WTC11 (cell line): Measurements from ENCODE around the gene MTA3. TPM values are rescaled to one million over a fixed set of nuclear protein-coding genes. Genes with fewer than 3 reads are reported as not detected.
"Not testable (repeated sequence)": the region's sequence is repeated elsewhere in the genome, so short reads cannot be mapped to it uniquely, and the experiment has no call there.

Source experiments
- ATAC-seq: fragments of 200-7000 bp; cut with Tn5 transposase; 2 replicates; pipeline ENCODE4 v1.10.0; 2021; ENCODE audit warnings: mild to moderate bottlenecking, moderate library complexity
- CTCF ChIA-PET: fragments of 300-600 bp; sonication (Branson Sonifier 250); formaldehyde crosslinking; loops from one replicate; lab custom pipeline; 2021; ENCODE audit warnings: antibody characterized with exemption; lab: Charles Lee
- POLR2A ChIA-PET: fragments of 350-600 bp; sonication (Branson Sonifier 250); formaldehyde crosslinking; loops from one replicate; lab custom pipeline; 2021; ENCODE audit warnings: antibody characterized with exemption; lab: Charles Lee
- DNase-seq: peaks from one replicate; pipeline ENCODE4 v3.0.0; 2021; ENCODE audit warnings: low spot score
- H3K27ac Mint-ChIP-seq: 2 replicates; pipeline ENCODE4 v1.8.0; 2021; ENCODE audit warnings: mixed read lengths
- H3K27me3 Mint-ChIP-seq: 2 replicates; pipeline ENCODE4 v1.8.0; 2021; ENCODE audit warnings: low read depth, mild to moderate bottlenecking, moderate library complexity, mixed read lengths
- H3K36me3 Mint-ChIP-seq: 2 replicates; pipeline ENCODE4 v1.8.0; 2021; ENCODE audit warnings: mixed read lengths
- H3K4me1 Mint-ChIP-seq: 2 replicates; pipeline ENCODE4 v1.8.0; 2022; ENCODE audit warnings: mixed read lengths
- H3K4me3 Mint-ChIP-seq: 2 replicates; pipeline ENCODE4 v1.8.0; 2021; ENCODE audit warnings: mild to moderate bottlenecking, moderate library complexity, mixed read lengths
- H3K9me3 Mint-ChIP-seq: 2 replicates; pipeline ENCODE4 v1.8.0; 2021; ENCODE audit warnings: mixed read lengths
- CDX4 ChIP-seq: fragments of 250-450 bp; sonication (Bioruptor Pico); IDR thresholded peaks from 2 replicates; pipeline ENCODE4 v1.9.0; 2021; ENCODE audit warnings: moderate library complexity, mild to moderate bottlenecking, inconsistent platforms, borderline replicate concordance
- CREM ChIP-seq: sonication (generic); formaldehyde crosslinking; IDR thresholded peaks from 2 replicates; pipeline ENCODE4 v1.8.1; 2022; ENCODE audit warnings: mild to moderate bottlenecking, missing genetic modification reagents, moderate library complexity
- GABPB1 ChIP-seq: sonication (generic); formaldehyde crosslinking; IDR thresholded peaks from 2 replicates; pipeline ENCODE4 v1.8.1; 2023; ENCODE audit warnings: mild to moderate bottlenecking, missing genetic modification reagents
- TCF7 ChIP-seq: sonication (generic); formaldehyde crosslinking; IDR thresholded peaks from 2 replicates; pipeline ENCODE4 v1.8.0; 2022; ENCODE audit warnings: mild to moderate bottlenecking, low read depth, missing genetic modification reagents, moderate library complexity
- ZBTB21 ChIP-seq: sonication (generic); formaldehyde crosslinking; IDR thresholded peaks from 2 replicates; pipeline ENCODE4 v1.8.1; 2023; ENCODE audit warnings: mild to moderate bottlenecking, missing genetic modification reagents, borderline replicate concordance
- ZNF121 ChIP-seq: sonication (generic); formaldehyde crosslinking; IDR thresholded peaks from 2 replicates; pipeline ENCODE4 v1.8.0; 2023; ENCODE audit warnings: missing genetic modification reagents
- ZNF423 ChIP-seq: fragments of 250-450 bp; sonication (Bioruptor Pico); IDR thresholded peaks from 2 replicates; pipeline ENCODE4 v2.1.2; 2022; ENCODE audit warnings: mild to moderate bottlenecking, moderate library complexity
- ZNF425 ChIP-seq: fragments of 250-450 bp; sonication (Bioruptor Pico); conservative IDR thresholded peaks from 2 replicates; pipeline ENCODE4 v1.9.0; 2021; ENCODE audit warnings: mild to moderate bottlenecking
- total RNA-seq: library from RNA; stranded (reverse); gene quantifications from 3 replicates; pipeline ENCODE4 v1.2.3, GENCODE V29; 2021

Gene MTA3
- total RNA-seq, 1 experiment from 2014 or later: 153 TPM

GRCh38 chr2:42614838-42615237 is 46.4 kb downstream of the MTA3 start:
- CTCF ChIA-PET: no interaction called here
- DNase-seq (no peak), ATAC-seq (no peak)
- Mint-ChIP-seq H3K4me3 (no peak overlapping the region), H3K27ac (no peak overlapping the region), H3K9me3 (peaks cover 3% of the 10 kb centered on the region; the same call in 1 of the 2 replicates), H3K27me3 (no peaks in the 10 kb centered on the region)
- TF ChIP-seq CDX4 (CRISPR knock-in tag) (no peak), GABPB1 (peak; percentile 64; the same call in 1 of the 2 replicates), ZNF425 (no peak)
- TF ChIP-seq, all 79 proteins: peak for 1
- POLR2A ChIA-PET: interaction anchor here (0.6 kb wide), 1 partner anchor 48 kb away, joined by 7 read pairs; no protein-coding TSS in a partner anchor
- H3K36me3 Mint-ChIP-seq: peaks cover 58% of the 10 kb centered on the region
- no peaks in the 10 kb centered on the region for H3K4me1 Mint-ChIP-seq

- ChIA-PET CTCF (interaction anchor here (1.3 kb wide), 1 partner anchor 46 kb away, joined by 3 read pairs; no protein-coding TSS in a partner anchor), POLR2A (no interaction called here)
- Mint-ChIP-seq H3K27me3 (no peaks in the 10 kb centered on the region), H3K4me1 (peaks cover 7% of the 10 kb centered on the region), H3K9me3 (peaks cover 17% of the 10 kb centered on the region), H3K4me3 (no peak overlapping the region), H3K36me3 (peaks cover 71% of the 10 kb centered on the region), H3K27ac (0 out of 2 replicates have a peak overlapping the region, but pooled peaks have one; percentile 13)
- ATAC-seq (no peak), DNase-seq (no peak)
- TF ChIP-seq ZNF121 (CRISPR knock-in tag) (0 out of 2 replicates have a peak, but pooled peaks have one; percentile 35), CREM (CRISPR knock-in tag) (no peak)
Measured at GRCh38 chr2:42618116-42618515, 49.7 kb downstream of the MTA3 start.

GRCh38 chr2:42618972-42619371 is 50.5 kb downstream of the MTA3 start:
- H3K36me3 Mint-ChIP-seq: peaks cover 77% of the 10 kb centered on the region

GRCh38 chr2:42621626-42622025 is 53.2 kb downstream of the MTA3 start:
- H3K27me3 Mint-ChIP-seq, ATAC-seq, CTCF ChIA-PET, DNase-seq, POLR2A ChIA-PET, H3K4me3 Mint-ChIP-seq, H3K27ac Mint-ChIP-seq: not testable (repeated sequence)
- Mint-ChIP-seq H3K4me1 (peaks cover 14% of the 10 kb centered on the region), H3K9me3 (peaks cover 18% of the 10 kb centered on the region), H3K36me3 (peaks cover 70% of the 10 kb centered on the region)

More at GRCh38 chr2:42618972-42619371, 50.5 kb downstream of the MTA3 start:
- ChIA-PET CTCF (interaction anchor here (1.3 kb wide), 1 partner anchor 45 kb away, joined by 3 read pairs; no protein-coding TSS in a partner anchor), POLR2A (interaction anchor here (0.5 kb wide), 1 partner anchor 66 kb away, joined by 3 read pairs; no protein-coding TSS in a partner anchor)
- DNase-seq: no peak
- Mint-ChIP-seq H3K4me1 (peaks cover 14% of the 10 kb centered on the region), H3K9me3 (peaks cover 18% of the 10 kb centered on the region), H3K27ac (peak overlapping the region; percentile 39), H3K27me3 (no peaks in the 10 kb centered on the region), H3K4me3 (no peak overlapping the region)
- no peak for ATAC-seq
- no peak for TF ChIP-seq TCF7 (CRISPR knock-in tag)

GRCh38 chr2:42622943-42623676 is 54.7 kb downstream of the MTA3 start:
- ChIA-PET CTCF (interaction anchor here (0.6 to 1.0 kb wide), 3 partner anchors 19 to 40 kb away, joined by 3 to 4 read pairs (median 3); no protein-coding TSS in a partner anchor), POLR2A (no interaction called here)
- peaks cover 18% of the 10 kb centered on the region for H3K9me3 Mint-ChIP-seq
- peaks cover 14% of the 10 kb centered on the region for H3K4me1 Mint-ChIP-seq
- ATAC-seq (peak; percentile 80), DNase-seq (peak; percentile 36)
- no peak overlapping the region for H3K4me3 Mint-ChIP-seq
- TF ChIP-seq ZNF423: 0 out of 2 replicates have a peak, but pooled peaks have one; percentile 48
- no peak for TF ChIP-seq ZBTB21 (CRISPR knock-in tag)
- H3K36me3 Mint-ChIP-seq: peaks cover 66% of the 10 kb centered on the region
- peak overlapping the region; percentile 79 for H3K27ac Mint-ChIP-seq
- no peaks in the 10 kb centered on the region for H3K27me3 Mint-ChIP-seq
